ENCODE measurements around the gene KIAA0232.
A peak's percentile ranks its signal among the peaks of the same experiment; 100 is the strongest.

The KIAA0232 gene

GRCh38 chr4:6776920-6777635 is 5.4 kb upstream of the KIAA0232 start:
- H3K27me3 ChIP-seq (ENCODE audit: control insufficient read depth, insufficient read depth, low read length), result no peaks in the 10 kb centered on the region
- no peak overlapping the region for H3K4me2 ChIP-seq (ENCODE audit: low read length)
- TF ChIP-seq CTCF (IDR thresholded peaks at IDR 0.05), result no peak
- no peaks in the 10 kb centered on the region for H3K4me1 ChIP-seq
- H3K36me3 ChIP-seq (ENCODE audit: control insufficient read depth, insufficient read depth, low read length), result no peaks in the 10 kb centered on the region
- H3K79me2 ChIP-seq, result no peaks in the 10 kb centered on the region
- no peak overlapping the region for H3K4me3 ChIP-seq (ENCODE audit: low read depth, low read length)
- no peak overlapping the region for H3K27ac ChIP-seq
- no peak overlapping the region for H3K9ac ChIP-seq
- no peak overlapping the region for H2AFZ ChIP-seq
- no peaks in the 10 kb centered on the region for H3K9me3 ChIP-seq (ENCODE audit: control insufficient read depth, low read length)

- Histone ChIP-seq H3K27me3 (ENCODE audit: control insufficient read depth, insufficient read depth, low read length) (no peaks in the 10 kb centered on the region), H3K9ac (no peak overlapping the region), H2AFZ (no peak overlapping the region), H3K4me2 (ENCODE audit: low read length) (no peak overlapping the region), H3K79me2 (no peaks in the 10 kb centered on the region), H3K36me3 (ENCODE audit: control insufficient read depth, insufficient read depth, low read length) (no peaks in the 10 kb centered on the region), H3K4me1 (no peaks in the 10 kb centered on the region), H3K27ac (no peak overlapping the region), H3K9me3 (ENCODE audit: control insufficient read depth, low read length) (no peaks in the 10 kb centered on the region), H3K4me3 (ENCODE audit: low read depth, low read length) (no peak overlapping the region)
- no peak for TF ChIP-seq CTCF (IDR thresholded peaks at IDR 0.05)
These were observed 4.8 kb upstream of the KIAA0232 start for GRCh38 chr4:6777636-6778281.

- no peaks in the 10 kb centered on the region for H3K4me1 ChIP-seq
- H3K79me2 ChIP-seq, result no peaks in the 10 kb centered on the region
These were observed 4.1 kb upstream of the KIAA0232 start for GRCh38 chr4:6778435-6778834.

GRCh38 chr4:6779667-6780565 is 2.6 kb upstream of the KIAA0232 start:
- peaks cover 10% of the 10 kb centered on the region for H3K79me2 ChIP-seq
- H2AFZ ChIP-seq, result peak overlapping the region; percentile 22
- TF ChIP-seq CTCF (IDR thresholded peaks at IDR 0.05), result no peak
- no peak overlapping the region for H3K27ac ChIP-seq
- H3K4me2 ChIP-seq (ENCODE audit: low read length), result no peak overlapping the region
- no peak overlapping the region for H3K9ac ChIP-seq
- H3K27me3 ChIP-seq (ENCODE audit: control insufficient read depth, insufficient read depth, low read length), result no peaks in the 10 kb centered on the region
- no peak overlapping the region for H3K4me3 ChIP-seq (ENCODE audit: low read depth, low read length)
- no peaks in the 10 kb centered on the region for H3K36me3 ChIP-seq (ENCODE audit: control insufficient read depth, insufficient read depth, low read length)
- H3K4me1 ChIP-seq, result no peaks in the 10 kb centered on the region
- no peaks in the 10 kb centered on the region for H3K9me3 ChIP-seq (ENCODE audit: control insufficient read depth, low read length)

More at GRCh38 chr4:6778435-6778834, 4.1 kb upstream of the KIAA0232 start:
- no peak overlapping the region for H3K27ac ChIP-seq
- TF ChIP-seq CTCF (IDR thresholded peaks at IDR 0.05), result no peak
- H3K4me2 ChIP-seq (ENCODE audit: low read length), result no peak overlapping the region
- H3K4me3 ChIP-seq (ENCODE audit: low read depth, low read length), result no peak overlapping the region
- H3K27me3 ChIP-seq (ENCODE audit: control insufficient read depth, insufficient read depth, low read length), result no peaks in the 10 kb centered on the region
- H3K9me3 ChIP-seq (ENCODE audit: control insufficient read depth, low read length), result no peaks in the 10 kb centered on the region
- H2AFZ ChIP-seq, result no peak overlapping the region
- no peak overlapping the region for H3K9ac ChIP-seq
- H3K36me3 ChIP-seq (ENCODE audit: control insufficient read depth, insufficient read depth, low read length), result no peaks in the 10 kb centered on the region

Data from parathyroid adenoma (tissue), 2 donors.